ENCODE results near the gene SLC37A1. TPM values are rescaled to one million over a fixed set of nuclear protein-coding genes. Genes with fewer than 3 reads are reported as not detected.

Gene SLC37A1
- total and polyA plus RNA-seq, 2 donors = 5.7 to 7.9 TPM

GRCh38 chr21:42553435-42553834, 39.8 kb downstream of the SLC37A1 start:
- 71% methylated on average over 3 of the region's 3 CpGs for WGBS
- peaks cover 5% of the 10 kb centered on the region for H3K36me3 ChIP-seq (ENCODE audit: insufficient read depth)
- no peak overlapping the region for H3K4me3 ChIP-seq (ENCODE audit: low read depth, low read length)
- no peak overlapping the region for H3K27ac ChIP-seq (ENCODE audit: low read depth)
- no peak for DNase-seq (ENCODE audit: extremely low spot score)
- peaks cover 2% of the 10 kb centered on the region for H3K4me1 ChIP-seq (ENCODE audit: insufficient read depth)

- no peak for DNase-seq (ENCODE audit: extremely low spot score)
- Histone ChIP-seq H3K27ac (ENCODE audit: low read depth) (no peak overlapping the region), H3K4me3 (ENCODE audit: low read depth, low read length) (no peak overlapping the region), H3K4me1 (ENCODE audit: insufficient read depth) (peaks cover 2% of the 10 kb centered on the region), H3K36me3 (ENCODE audit: insufficient read depth) (peaks cover 2% of the 10 kb centered on the region)
- 80% methylated on average over 13 of the region's 13 CpGs for WGBS
Observed at GRCh38 chr21:42554251-42554961, 40.8 kb downstream of the SLC37A1 start.

GRCh38 chr21:42555756-42556438, 42.2 kb downstream of the SLC37A1 start:
- no peak for DNase-seq (ENCODE audit: extremely low spot score)
- Histone ChIP-seq H3K27ac (ENCODE audit: low read depth) (no peak overlapping the region), H3K4me3 (ENCODE audit: low read depth, low read length) (no peak overlapping the region), H3K36me3 (ENCODE audit: insufficient read depth) (peaks cover 2% of the 10 kb centered on the region), H3K4me1 (ENCODE audit: insufficient read depth) (peaks cover 2% of the 10 kb centered on the region)
- 93% methylated on average over 28 of the region's 28 CpGs for WGBS

GRCh38 chr21:42556476-42556875, 42.8 kb downstream of the SLC37A1 start:
- Histone ChIP-seq H3K4me3 (ENCODE audit: low read depth, low read length) (no peak overlapping the region), H3K27ac (ENCODE audit: low read depth) (no peak overlapping the region), H3K36me3 (ENCODE audit: insufficient read depth) (peaks cover 2% of the 10 kb centered on the region), H3K4me1 (ENCODE audit: insufficient read depth) (peaks cover 2% of the 10 kb centered on the region)
- no peak for DNase-seq (ENCODE audit: extremely low spot score)
- WGBS = 91% methylated on average over 6 of the region's 6 CpGs

- H3K4me3 ChIP-seq (ENCODE audit: low read depth, low read length) = no peak overlapping the region
- 83% methylated on average over 14 of the region's 14 CpGs for WGBS
- H3K4me1 ChIP-seq (ENCODE audit: insufficient read depth) = peaks cover 2% of the 10 kb centered on the region
- peaks cover 2% of the 10 kb centered on the region for H3K36me3 ChIP-seq (ENCODE audit: insufficient read depth)
- no peak overlapping the region for H3K27ac ChIP-seq (ENCODE audit: low read depth)
- DNase-seq (ENCODE audit: extremely low spot score) = no peak
Observed at GRCh38 chr21:42556960-42557359, 43.3 kb downstream of the SLC37A1 start.

- no peak for DNase-seq (ENCODE audit: extremely low spot score)
- Histone ChIP-seq H3K27ac (ENCODE audit: low read depth) (no peak overlapping the region), H3K4me3 (ENCODE audit: low read depth, low read length) (no peak overlapping the region), H3K4me1 (ENCODE audit: insufficient read depth) (peaks cover 2% of the 10 kb centered on the region), H3K36me3 (ENCODE audit: insufficient read depth) (peaks cover 2% of the 10 kb centered on the region)
- 95% methylated on average over 10 of the region's 10 CpGs for WGBS
Observed at GRCh38 chr21:42557420-42557819, 43.8 kb downstream of the SLC37A1 start.

- WGBS = 94% methylated on average over 6 of the region's 6 CpGs
- H3K4me1 ChIP-seq (ENCODE audit: insufficient read depth) = no peaks in the 10 kb centered on the region
- no peak overlapping the region for H3K27ac ChIP-seq (ENCODE audit: low read depth)
- no peak for DNase-seq (ENCODE audit: extremely low spot score)
- no peak overlapping the region for H3K4me3 ChIP-seq (ENCODE audit: low read depth, low read length)
- peaks cover 2% of the 10 kb centered on the region for H3K36me3 ChIP-seq (ENCODE audit: insufficient read depth)
Observed at GRCh38 chr21:42558368-42558767, 44.7 kb downstream of the SLC37A1 start.

GRCh38 chr21:42558846-42559245, 45.2 kb downstream of the SLC37A1 start:
- 87% methylated on average over 15 of the region's 15 CpGs for WGBS
- H3K36me3 ChIP-seq (ENCODE audit: insufficient read depth) = peaks cover 2% of the 10 kb centered on the region
- no peak overlapping the region for H3K27ac ChIP-seq (ENCODE audit: low read depth)
- no peak for DNase-seq (ENCODE audit: extremely low spot score)
- H3K4me3 ChIP-seq (ENCODE audit: low read depth, low read length) = no peak overlapping the region
- H3K4me1 ChIP-seq (ENCODE audit: insufficient read depth) = no peaks in the 10 kb centered on the region

- Histone ChIP-seq H3K36me3 (ENCODE audit: insufficient read depth) (peaks cover 2% of the 10 kb centered on the region), H3K4me1 (ENCODE audit: insufficient read depth) (no peaks in the 10 kb centered on the region), H3K27ac (ENCODE audit: low read depth) (no peak overlapping the region), H3K4me3 (ENCODE audit: low read depth, low read length) (no peak overlapping the region)
- 97% methylated on average over 13 of the region's 13 CpGs for WGBS
- DNase-seq (ENCODE audit: extremely low spot score) = no peak
Observed at GRCh38 chr21:42559326-42559725, 45.7 kb downstream of the SLC37A1 start.

GRCh38 chr21:42560517-42561179, 47.0 kb downstream of the SLC37A1 start:
- no peak overlapping the region for H3K27ac ChIP-seq (ENCODE audit: low read depth)
- 95% methylated on average over 8 of the region's 8 CpGs for WGBS
- DNase-seq (ENCODE audit: extremely low spot score) = no peak
- H3K4me1 ChIP-seq (ENCODE audit: insufficient read depth) = no peaks in the 10 kb centered on the region
- no peak overlapping the region for H3K4me3 ChIP-seq (ENCODE audit: low read depth, low read length)
- H3K36me3 ChIP-seq (ENCODE audit: insufficient read depth) = peaks cover 2% of the 10 kb centered on the region

- Histone ChIP-seq H3K36me3 (ENCODE audit: insufficient read depth) (peaks cover 2% of the 10 kb centered on the region), H3K4me1 (ENCODE audit: insufficient read depth) (no peaks in the 10 kb centered on the region), H3K4me3 (ENCODE audit: low read depth, low read length) (no peak overlapping the region), H3K27ac (ENCODE audit: low read depth) (no peak overlapping the region)
- no peak for DNase-seq (ENCODE audit: extremely low spot score)
- WGBS = 67% methylated on average over 23 of the region's 23 CpGs
Observed at GRCh38 chr21:42561762-42562650, 48.4 kb downstream of the SLC37A1 start.

- Histone ChIP-seq H3K4me3 (ENCODE audit: low read depth, low read length) (no peak overlapping the region), H3K36me3 (ENCODE audit: insufficient read depth) (no peaks in the 10 kb centered on the region), H3K4me1 (ENCODE audit: insufficient read depth) (no peaks in the 10 kb centered on the region), H3K27ac (ENCODE audit: low read depth) (no peak overlapping the region)
- 84% methylated on average over 8 of the region's 8 CpGs for WGBS
- DNase-seq (ENCODE audit: extremely low spot score) = no peak
Observed at GRCh38 chr21:42562816-42563215, 49.2 kb downstream of the SLC37A1 start.

GRCh38 chr21:42563261-42563660, 49.6 kb downstream of the SLC37A1 start:
- Histone ChIP-seq H3K36me3 (ENCODE audit: insufficient read depth) (no peaks in the 10 kb centered on the region), H3K4me3 (ENCODE audit: low read depth, low read length) (no peak overlapping the region), H3K27ac (ENCODE audit: low read depth) (no peak overlapping the region), H3K4me1 (ENCODE audit: insufficient read depth) (no peaks in the 10 kb centered on the region)
- WGBS = 87% methylated on average over 10 of the region's 10 CpGs
- no peak for DNase-seq (ENCODE audit: extremely low spot score)

All from urinary bladder (tissue), 4 donors.